C4-2B (cell line): ENCODE measurements around the gene F8A1.
"Not testable (repeated sequence)": the region's sequence is repeated elsewhere in the genome, so short reads cannot be mapped to it uniquely, and the experiment has no call there.

Source experiments
- CTCF ChIP-seq: fragments of 450-650 bp; conservative IDR thresholded peaks from 2 replicates; pipeline ENCODE4 v1.5.1; 2017; ENCODE audit warnings: mild to moderate bottlenecking
- ZFX ChIP-seq: fragments of 450-650 bp; IDR thresholded peaks from 2 replicates; pipeline ENCODE4 v1.6.1; 2017

GRCh38 chrX:154924771-154925170 lies 38.6 kb downstream of the F8A1 start:
- not testable (repeated sequence) for TF ChIP-seq CTCF, ZFX
